Mucosa of stomach (tissue), 1 donor: Measurements from ENCODE around the gene WWTR1.
A peak's percentile ranks its signal among the peaks of the same experiment; 100 is the strongest.

Experiments used
- H3K27me3 ChIP-seq: one replicate; pipeline ENCODE4 v1.7.0; 2013; ENCODE audit warnings: mild to moderate bottlenecking, low read length; ENCODE audit not compliant: control insufficient read depth, insufficient read depth
- H3K36me3 ChIP-seq: one replicate; pipeline ENCODE4 v1.7.0; 2013; ENCODE audit warnings: low read length; ENCODE audit not compliant: control insufficient read depth, insufficient read depth
- H3K4me1 ChIP-seq: one replicate; pipeline ENCODE4 v1.7.0; 2013; ENCODE audit warnings: mild to moderate bottlenecking, low read length; ENCODE audit not compliant: control insufficient read depth, insufficient read depth
- H3K4me3 ChIP-seq: one replicate; pipeline ENCODE4 v1.7.0; 2013; ENCODE audit warnings: low read length
- H3K9ac ChIP-seq: one replicate; pipeline ENCODE4 v1.7.0; 2013; ENCODE audit warnings: mild to moderate bottlenecking, low read length, moderate library complexity
- H3K9me3 ChIP-seq: one replicate; pipeline ENCODE4 v1.7.0; 2013; ENCODE audit warnings: mild to moderate bottlenecking, low read length, moderate library complexity; ENCODE audit not compliant: control insufficient read depth
- donor health status: Pancreatic carcinoma.

Gene WWTR1

GRCh38 chr3:149670742-149671492, 13.1 kb upstream of the WWTR1 start:
- Histone ChIP-seq H3K4me3 (no peak overlapping the region), H3K36me3 (no peaks in the 10 kb centered on the region), H3K9me3 (no peaks in the 10 kb centered on the region)

GRCh38 chr3:149667576-149667975, 9.8 kb upstream of the WWTR1 start:
- H3K36me3 ChIP-seq: no peaks in the 10 kb centered on the region
- no peak overlapping the region for H3K4me3 ChIP-seq
- H3K9me3 ChIP-seq: no peaks in the 10 kb centered on the region
- no peaks in the 10 kb centered on the region for H3K4me1 ChIP-seq
- no peak overlapping the region for H3K9ac ChIP-seq
- no peaks in the 10 kb centered on the region for H3K27me3 ChIP-seq

More at GRCh38 chr3:149670742-149671492, 13.1 kb upstream of the WWTR1 start:
- Histone ChIP-seq H3K9ac (no peak overlapping the region), H3K4me1 (no peaks in the 10 kb centered on the region), H3K27me3 (no peaks in the 10 kb centered on the region)

GRCh38 chr3:149663966-149664365, 6.1 kb upstream of the WWTR1 start:
- no peak overlapping the region for H3K4me3 ChIP-seq
- H3K9ac ChIP-seq: no peak overlapping the region
- H3K36me3 ChIP-seq: no peaks in the 10 kb centered on the region
- H3K27me3 ChIP-seq: no peaks in the 10 kb centered on the region
- H3K9me3 ChIP-seq: no peaks in the 10 kb centered on the region
- H3K4me1 ChIP-seq: peaks cover 2% of the 10 kb centered on the region

GRCh38 chr3:149662240-149662887, 4.5 kb upstream of the WWTR1 start:
- H3K4me1 ChIP-seq: peaks cover 8% of the 10 kb centered on the region
- no peak overlapping the region for H3K9ac ChIP-seq
- H3K4me3 ChIP-seq: no peak overlapping the region
- no peaks in the 10 kb centered on the region for H3K36me3 ChIP-seq
- H3K27me3 ChIP-seq: peaks cover 7% of the 10 kb centered on the region
- no peaks in the 10 kb centered on the region for H3K9me3 ChIP-seq

GRCh38 chr3:149660462-149660861, 2.6 kb upstream of the WWTR1 start:
- Histone ChIP-seq H3K4me3 (no peak overlapping the region), H3K4me1 (peaks cover 14% of the 10 kb centered on the region), H3K27me3 (peaks cover 12% of the 10 kb centered on the region), H3K9me3 (no peaks in the 10 kb centered on the region), H3K9ac (no peak overlapping the region), H3K36me3 (no peaks in the 10 kb centered on the region)

- peak overlapping the region; percentile 87 for H3K9ac ChIP-seq
- no peaks in the 10 kb centered on the region for H3K9me3 ChIP-seq
- H3K36me3 ChIP-seq: no peaks in the 10 kb centered on the region
- H3K4me3 ChIP-seq: peak overlapping the region; percentile 81
- peaks cover 12% of the 10 kb centered on the region for H3K27me3 ChIP-seq
- H3K4me1 ChIP-seq: peaks cover 14% of the 10 kb centered on the region
Measured at GRCh38 chr3:149658744-149659497, 1.1 kb upstream of the WWTR1 start.

- Histone ChIP-seq H3K4me1 (peaks cover 14% of the 10 kb centered on the region), H3K36me3 (no peaks in the 10 kb centered on the region), H3K9ac (peak overlapping the region; percentile 87), H3K4me3 (peak overlapping the region; percentile 81), H3K9me3 (no peaks in the 10 kb centered on the region), H3K27me3 (peaks cover 12% of the 10 kb centered on the region)
Measured at GRCh38 chr3:149657321-149657925, 402 bp downstream of the WWTR1 start.

GRCh38 chr3:149655826-149656574, 1.8 kb downstream of the WWTR1 start:
- H3K36me3 ChIP-seq: no peaks in the 10 kb centered on the region
- peak overlapping the region; percentile 87 for H3K9ac ChIP-seq
- H3K4me1 ChIP-seq: peaks cover 14% of the 10 kb centered on the region
- H3K27me3 ChIP-seq: peaks cover 12% of the 10 kb centered on the region
- peak overlapping the region; percentile 81 for H3K4me3 ChIP-seq
- H3K9me3 ChIP-seq: no peaks in the 10 kb centered on the region

- Histone ChIP-seq H3K4me1 (peaks cover 14% of the 10 kb centered on the region), H3K9ac (no peak overlapping the region), H3K36me3 (no peaks in the 10 kb centered on the region), H3K4me3 (no peak overlapping the region), H3K9me3 (no peaks in the 10 kb centered on the region), H3K27me3 (peaks cover 12% of the 10 kb centered on the region)
Measured at GRCh38 chr3:149654188-149654601, 3.6 kb downstream of the WWTR1 start.

- H3K36me3 ChIP-seq: no peaks in the 10 kb centered on the region
- peaks cover 10% of the 10 kb centered on the region for H3K4me1 ChIP-seq
- no peak overlapping the region for H3K4me3 ChIP-seq
- H3K9me3 ChIP-seq: no peaks in the 10 kb centered on the region
- peaks cover 8% of the 10 kb centered on the region for H3K27me3 ChIP-seq
- H3K9ac ChIP-seq: no peak overlapping the region
Measured at GRCh38 chr3:149653564-149653963, 4.3 kb downstream of the WWTR1 start.

GRCh38 chr3:149653136-149653535, 4.7 kb downstream of the WWTR1 start:
- Histone ChIP-seq H3K36me3 (no peaks in the 10 kb centered on the region), H3K4me1 (peaks cover 12% of the 10 kb centered on the region), H3K9me3 (no peaks in the 10 kb centered on the region), H3K4me3 (no peak overlapping the region), H3K9ac (no peak overlapping the region), H3K27me3 (peaks cover 7% of the 10 kb centered on the region)
